ENCODE measurements around the gene GTF2H1.

The GTF2H1 gene

DNA sequence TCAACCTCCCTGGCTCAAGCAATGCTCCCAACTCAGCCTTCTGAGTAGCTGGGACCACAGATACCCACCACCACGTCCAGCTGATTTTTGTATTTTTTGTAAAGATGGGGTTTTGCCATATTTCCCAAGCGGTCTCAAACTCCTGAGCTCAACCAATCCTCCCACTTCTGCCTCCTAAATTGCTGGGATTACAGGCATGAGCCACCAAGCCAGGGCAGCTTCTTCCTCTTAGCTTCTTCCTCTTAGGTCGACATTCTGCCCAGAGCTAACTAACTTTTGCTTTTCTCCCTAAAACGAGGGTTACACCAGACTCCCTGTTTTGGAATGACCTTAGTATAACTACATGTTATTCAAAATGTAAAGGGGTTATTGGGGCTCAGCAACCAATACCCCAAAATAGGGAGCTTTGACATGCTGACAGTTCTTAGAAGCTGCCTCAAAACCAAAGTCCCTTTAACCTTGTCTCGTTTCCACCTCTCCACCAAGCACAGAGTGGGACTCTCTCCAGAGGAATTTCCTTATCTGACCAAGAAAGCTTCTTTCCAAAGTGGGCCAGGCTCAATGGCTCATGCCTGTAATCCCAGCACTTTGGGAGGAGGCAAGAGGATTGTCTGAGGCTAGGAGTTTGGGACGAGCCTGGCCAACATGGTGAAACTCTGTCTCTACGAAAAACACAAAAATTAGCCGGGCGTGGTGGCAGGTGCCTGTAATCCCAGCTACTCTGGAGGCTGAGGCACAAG lies 7.4 kb upstream of the GTF2H1 start:
- ChIA-PET CTCF (interaction anchor here (1.1 to 2.5 kb wide), 10 partner anchors 9 to 71 kb away, joined by 3 to 11 read pairs (median 3); no protein-coding TSS in a partner anchor), POLR2A (no interaction called here)
- no peak for DNase-seq (ENCODE audit: extremely low spot score)
- TF ChIP-seq, protein P1, sequence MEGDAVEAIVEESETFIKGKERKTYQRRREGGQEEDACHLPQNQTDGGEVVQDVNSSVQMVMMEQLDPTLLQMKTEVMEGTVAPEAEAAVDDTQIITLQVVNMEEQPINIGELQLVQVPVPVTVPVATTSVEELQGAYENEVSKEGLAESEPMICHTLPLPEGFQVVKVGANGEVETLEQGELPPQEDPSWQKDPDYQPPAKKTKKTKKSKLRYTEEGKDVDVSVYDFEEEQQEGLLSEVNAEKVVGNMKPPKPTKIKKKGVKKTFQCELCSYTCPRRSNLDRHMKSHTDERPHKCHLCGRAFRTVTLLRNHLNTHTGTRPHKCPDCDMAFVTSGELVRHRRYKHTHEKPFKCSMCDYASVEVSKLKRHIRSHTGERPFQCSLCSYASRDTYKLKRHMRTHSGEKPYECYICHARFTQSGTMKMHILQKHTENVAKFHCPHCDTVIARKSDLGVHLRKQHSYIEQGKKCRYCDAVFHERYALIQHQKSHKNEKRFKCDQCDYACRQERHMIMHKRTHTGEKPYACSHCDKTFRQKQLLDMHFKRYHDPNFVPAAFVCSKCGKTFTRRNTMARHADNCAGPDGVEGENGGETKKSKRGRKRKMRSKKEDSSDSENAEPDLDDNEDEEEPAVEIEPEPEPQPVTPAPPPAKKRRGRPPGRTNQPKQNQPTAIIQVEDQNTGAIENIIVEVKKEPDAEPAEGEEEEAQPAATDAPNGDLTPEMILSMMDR (IDR thresholded peaks at IDR 0.05; ENCODE audit: control extremely low read depth, extremely low read depth, low read depth, missing control alignments): no peak

- ChIA-PET CTCF (interaction anchor here (1.1 to 1.8 kb wide), 7 partner anchors 10 to 200 kb away, joined by 3 to 11 read pairs (median 4); no protein-coding TSS in a partner anchor), POLR2A (no interaction called here)
- TF ChIP-seq, protein P1 (IDR thresholded peaks at IDR 0.05; ENCODE audit: control extremely low read depth, extremely low read depth, low read depth, missing control alignments): no peak
- no peak for DNase-seq (ENCODE audit: extremely low spot score)
Observed at GRCh38 chr11:18315893-18316292, 6.5 kb upstream of the GTF2H1 start.

DNA sequence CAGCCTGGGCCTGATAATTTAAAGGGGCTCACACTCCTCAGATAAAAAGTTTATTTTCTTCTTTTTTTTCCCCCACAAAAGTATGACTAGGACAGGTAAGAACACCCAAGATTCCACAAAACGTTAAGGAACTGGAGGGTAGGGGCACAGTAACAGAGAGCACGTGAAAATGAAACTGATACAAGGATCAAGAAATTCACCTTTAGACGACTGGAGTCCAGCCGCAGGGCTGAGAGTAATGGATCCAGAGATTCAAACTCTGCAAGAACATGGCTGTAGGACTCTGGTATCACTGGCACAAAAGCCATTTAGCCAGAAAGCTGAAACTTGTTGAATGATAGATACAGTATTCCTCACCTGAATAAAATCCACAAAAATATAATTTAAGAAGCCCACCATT lies 4.8 kb upstream of the GTF2H1 start:
- TF ChIP-seq, protein P1 (IDR thresholded peaks at IDR 0.05; ENCODE audit: control extremely low read depth, extremely low read depth, low read depth, missing control alignments): no peak
- CTCF ChIA-PET: no interaction called here
- POLR2A ChIA-PET: no interaction called here
- DNase-seq (ENCODE audit: extremely low spot score): no peak

GRCh38 chr11:18319914-18320313 lies 2.5 kb upstream of the GTF2H1 start:
- CTCF ChIA-PET: interaction anchor here (1.0 to 2.1 kb wide), 3 partner anchors 14 to 45 kb away, joined by 3 to 6 read pairs (median 4); no protein-coding TSS in a partner anchor
- TF ChIP-seq, protein P1 (IDR thresholded peaks at IDR 0.05; ENCODE audit: control extremely low read depth, extremely low read depth, low read depth, missing control alignments): no peak
- POLR2A ChIA-PET: interaction anchor here (0.5 to 0.9 kb wide), 3 partner anchors 11 to 71 kb away, joined by 3 to 4 read pairs (median 3); partner anchors contain the start of gene SAA2
- DNase-seq (ENCODE audit: extremely low spot score): no peak

DNA sequence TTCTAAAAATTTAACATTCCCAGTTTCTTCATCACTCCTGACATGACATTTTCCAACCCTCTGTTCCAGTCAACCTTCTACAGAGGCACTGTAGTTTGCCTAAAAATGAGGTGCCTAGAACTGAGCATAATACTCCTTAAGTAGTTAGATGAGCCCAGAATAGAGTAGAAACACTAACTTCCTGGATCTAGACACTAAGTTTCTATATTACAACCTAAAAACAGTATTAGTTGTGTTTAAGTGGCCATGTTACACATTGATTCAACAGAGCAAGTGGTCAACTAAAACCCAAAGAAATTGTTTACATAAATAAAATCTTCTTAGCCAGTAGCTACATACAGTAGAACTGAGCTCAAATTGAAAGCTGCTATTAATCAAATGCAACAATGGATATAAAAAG lies 1.8 kb upstream of the GTF2H1 start:
- POLR2A ChIA-PET: interaction anchor here (0.9 kb wide), 2 partner anchors 72 to 75 kb away, joined by 3 read pairs; partner anchors contain the start of gene SAA2
- CTCF ChIA-PET: interaction anchor here (1.0 to 2.3 kb wide), 6 partner anchors 9 to 77 kb away, joined by 3 to 11 read pairs (median 5); no protein-coding TSS in a partner anchor
- TF ChIP-seq, protein P1 (IDR thresholded peaks at IDR 0.05; ENCODE audit: control extremely low read depth, extremely low read depth, low read depth, missing control alignments): no peak
- DNase-seq (ENCODE audit: extremely low spot score): no peak

- POLR2A ChIA-PET: interaction anchor here (0.7 to 1.2 kb wide), 4 partner anchors 8 to 400 kb away, joined by 3 to 4 read pairs (median 4); no protein-coding TSS in a partner anchor
- peak; percentile 10 for DNase-seq (ENCODE audit: extremely low spot score)
- TF ChIP-seq, protein P1 (IDR thresholded peaks at IDR 0.05; ENCODE audit: control extremely low read depth, extremely low read depth, low read depth, missing control alignments): no peak
- CTCF ChIA-PET: interaction anchor here (1.4 to 2.3 kb wide), 5 partner anchors 10 to 78 kb away, joined by 3 to 11 read pairs (median 6); no protein-coding TSS in a partner anchor
Observed at GRCh38 chr11:18321578-18321968, 794 bp upstream of the GTF2H1 start.
